HG03439 (cell line): ENCODE results near the gene GSK3B.
A peak's percentile ranks its signal among the peaks of the same experiment; 100 is the strongest.

Experiments used
- ATAC-seq: cut with Tn5 transposase; IDR thresholded peaks from one replicate; pipeline ENCODE4 v1.9.1; 2021; ENCODE audit warnings: mild to moderate bottlenecking, moderate library complexity; ENCODE audit not compliant: unreplicated experiment

The GSK3B gene

DNA sequence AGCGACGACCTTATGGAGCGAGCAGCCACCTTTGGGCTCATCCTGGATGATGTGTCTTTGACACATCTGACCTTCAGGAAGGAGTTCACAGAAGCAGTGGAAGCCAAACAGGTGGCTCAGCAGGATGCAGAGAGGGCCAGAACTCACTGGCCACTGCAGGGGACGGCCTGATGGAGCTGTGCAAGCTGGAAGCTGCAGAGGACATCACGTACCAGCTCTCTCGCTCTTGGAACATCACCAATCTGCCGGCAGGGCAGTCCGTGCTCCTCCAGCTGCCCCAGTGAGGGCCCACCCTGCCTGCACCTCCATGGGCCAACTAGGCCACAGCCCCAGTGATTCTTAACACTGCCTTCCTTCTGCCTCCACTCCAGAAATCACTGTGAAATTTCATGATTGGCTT lies 302.0 kb downstream of the GSK3B start:
- ATAC-seq: no peak

GRCh38 chr3:119790369-119790768 lies 303.9 kb downstream of the GSK3B start:
- ATAC-seq: no peak

DNA sequence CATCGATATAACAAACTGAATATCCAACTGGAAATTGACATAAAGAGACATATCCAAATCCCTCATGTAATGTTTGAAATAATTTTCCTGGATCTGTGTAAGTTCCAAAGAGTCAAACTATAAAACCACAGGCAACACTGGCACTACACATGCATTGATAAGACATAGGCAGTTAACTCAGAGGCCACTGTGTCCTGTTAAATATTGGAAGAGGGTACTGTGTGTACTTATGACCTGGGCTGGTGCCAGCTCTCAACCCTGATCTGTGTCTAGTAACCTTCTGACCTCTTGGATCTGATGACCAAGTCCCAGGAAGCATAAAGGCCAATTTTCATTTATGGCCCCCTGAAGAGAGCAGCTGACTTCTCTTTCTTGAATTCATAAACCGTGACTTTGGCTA lies 307.8 kb downstream of the GSK3B start:
- no peak for ATAC-seq

- no peak for ATAC-seq
These were observed 310.4 kb downstream of the GSK3B start for GRCh38 chr3:119783883-119784282.

DNA sequence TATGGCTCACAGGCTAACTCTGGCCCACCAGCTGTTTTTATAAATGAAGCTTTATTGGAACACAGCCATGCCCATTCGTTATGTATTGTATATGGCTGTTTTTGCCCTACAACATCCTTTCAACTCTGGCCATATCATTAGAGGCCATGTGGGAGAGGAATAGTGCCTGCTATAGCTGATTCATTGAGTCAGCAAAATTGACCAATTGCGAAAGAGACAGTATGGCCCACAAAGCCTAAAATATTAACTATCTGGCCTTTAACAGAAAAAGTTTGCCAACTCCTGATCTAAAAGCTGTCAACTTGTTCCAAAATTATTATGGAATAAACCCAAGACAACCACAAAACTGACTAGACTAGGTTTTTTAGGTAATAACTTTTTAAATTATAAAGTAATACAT lies 311.0 kb downstream of the GSK3B start:
- no peak for ATAC-seq

DNA sequence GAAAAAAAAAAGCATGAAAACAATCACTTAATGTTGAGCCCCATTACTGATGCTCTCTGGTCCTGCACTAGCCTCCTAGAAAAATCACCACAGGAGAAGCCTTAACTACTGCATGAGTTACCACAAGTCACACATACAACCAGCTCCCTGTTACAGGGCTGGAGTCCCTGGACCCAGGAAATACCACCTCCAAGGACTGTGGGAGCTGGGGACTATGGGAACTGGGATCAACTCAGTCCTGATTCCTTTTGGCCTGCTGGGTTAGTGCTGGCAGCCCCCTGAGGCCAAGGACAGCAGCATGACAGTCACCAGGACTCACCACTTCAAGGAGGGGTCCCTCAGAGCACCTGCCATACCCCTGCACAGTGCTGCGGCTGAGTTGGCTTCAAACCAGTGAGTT lies 311.8 kb downstream of the GSK3B start:
- ATAC-seq: no peak

DNA sequence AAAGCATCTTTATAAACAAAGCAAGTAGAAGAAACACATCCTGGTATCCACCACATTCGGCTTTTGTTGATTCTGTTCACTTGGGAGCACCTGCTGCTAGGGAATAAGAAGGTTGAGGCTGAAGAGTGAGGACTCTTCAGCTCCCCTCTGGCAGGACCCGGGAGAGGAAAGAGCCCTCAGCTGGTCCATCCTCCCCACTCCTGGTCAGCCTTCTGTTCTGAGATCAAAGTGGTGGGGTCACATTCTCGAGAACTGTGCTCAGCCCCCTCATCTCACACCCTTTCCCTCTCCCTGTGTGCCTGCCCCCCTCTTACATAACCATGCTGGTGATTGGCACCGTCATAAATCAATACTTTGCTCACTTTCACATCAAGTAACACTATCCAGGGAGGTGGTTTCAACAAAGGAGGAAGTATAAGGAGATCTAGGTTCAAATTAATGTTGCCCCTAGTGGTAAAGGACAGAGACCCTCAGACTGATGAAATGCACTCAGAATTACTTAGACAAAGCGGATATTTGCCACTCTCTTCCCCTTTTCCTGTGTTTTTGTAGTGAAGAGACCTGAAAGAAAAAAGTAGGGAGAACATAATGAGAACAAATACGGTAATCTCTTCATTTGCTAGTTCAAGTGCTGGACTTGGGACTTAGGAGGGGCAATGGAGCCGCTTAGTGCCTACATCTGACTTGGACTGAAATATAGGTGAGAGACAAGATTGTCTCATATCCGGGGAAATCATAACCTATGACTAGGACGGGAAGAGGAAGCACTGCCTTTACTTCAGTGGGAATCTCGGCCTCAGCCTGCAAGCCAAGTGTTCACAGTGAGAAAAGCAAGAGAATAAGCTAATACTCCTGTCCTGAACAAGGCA lies 312.7 kb downstream of the GSK3B start, which contains the start of gene NR1I2:
TSS of gene NR1I2 (plus strand) at position 772 of the 869 bp plus-strand sequence.
- no peak for ATAC-seq

- ATAC-seq: no peak
These were observed 314.4 kb downstream of the GSK3B start for GRCh38 chr3:119779731-119780383.

GRCh38 chr3:119778811-119779210 lies 315.4 kb downstream of the GSK3B start:
- no peak for ATAC-seq

GRCh38 chr3:119778176-119778575 lies 316.1 kb downstream of the GSK3B start:
- ATAC-seq: no peak

- ATAC-seq: no peak
These were observed 317.9 kb downstream of the GSK3B start for GRCh38 chr3:119776304-119776703.

GRCh38 chr3:119774444-119774843 lies 319.8 kb downstream of the GSK3B start:
- ATAC-seq: peak; percentile 61
